H1 (cell line): Measurements from ENCODE around the gene SIRT5. TPM values are rescaled to one million over a fixed set of nuclear protein-coding genes. Genes with fewer than 3 reads are reported as not detected.

Experiments used
- CTCF ChIA-PET: fragments of 300-600 bp; sonication (Branson Sonifier 250); formaldehyde crosslinking; loops from one replicate; lab custom pipeline; 2021; ENCODE audit not compliant: partially characterized antibody; lab: Charles Lee
- POLR2A ChIA-PET: fragments of 300-600 bp; sonication (Branson Sonifier 250); formaldehyde crosslinking; loops from one replicate; lab custom pipeline; 2021; ENCODE audit warnings: inconsistent platforms; ENCODE audit not compliant: partially characterized antibody; lab: Charles Lee
- DNase-seq, 2 experiments: peaks; one replicate each; pipeline versions ENCODE4 v3.0.0 to v3.0.0-alpha.2; 2010 to 2022; ENCODE audit warnings: low spot score in 2 of 2, low read depth in 1 of 2, mixed read lengths in 1 of 2
- FAIRE-seq: peaks from 2 replicates; lab custom pipeline; 2011; peaks lifted over from hg19 to GRCh38; lab: Jason Lieb, UNC
- H2AFZ ChIP-seq: 2 replicates; pipeline ENCODE4 v1.8.1; 2012; ENCODE audit warnings: low read length, inconsistent platforms
- H2AK5ac ChIP-seq: 2 replicates; pipeline ENCODE4 v1.6.1; 2013; ENCODE audit warnings: low read depth, low read length
- H2BK120ac ChIP-seq: replicated peaks from 2 replicates; pipeline ENCODE3; 2013; ENCODE audit warnings: low read depth, low read length, inconsistent platforms
- H2BK12ac ChIP-seq: 2 replicates; pipeline ENCODE4 v1.6.1; 2013; ENCODE audit warnings: low read depth, low read length
- H2BK15ac ChIP-seq: 2 replicates; pipeline ENCODE4 v1.6.1; 2013; ENCODE audit warnings: low read length
- H2BK20ac ChIP-seq: 2 replicates; pipeline ENCODE4 v1.6.1; 2013; ENCODE audit warnings: low read length
- H2BK5ac ChIP-seq: 2 replicates; pipeline ENCODE4 v1.6.1; 2013; ENCODE audit warnings: low read depth, low read length
- H3K14ac ChIP-seq: 2 replicates; pipeline ENCODE4 v1.6.1; 2013; ENCODE audit warnings: inconsistent platforms; ENCODE audit not compliant: insufficient read length
- H3K18ac ChIP-seq: 2 replicates; pipeline ENCODE4 v1.6.1; 2013; ENCODE audit warnings: low read length; ENCODE audit errors: extremely low read depth
- H3K23ac ChIP-seq: 2 replicates; pipeline ENCODE4 v1.6.1; 2013; ENCODE audit warnings: inconsistent platforms; ENCODE audit not compliant: insufficient read length
- H3K23me2 ChIP-seq: 2 replicates; pipeline ENCODE4 v1.6.1; 2013; ENCODE audit warnings: low read depth, low read length
- H3K27ac ChIP-seq: 2 replicates; pipeline ENCODE4 v1.6.1; 2011; ENCODE audit warnings: low read depth, low read length, inconsistent platforms
- H3K27me3 ChIP-seq, 4 experiments: replicated peaks in 1 of 4; 1 replicate in 1 of 4; 2 replicates in 3 of 4; pipeline versions ENCODE4 v1.6.1 to v1.8.1; 2011 to 2013; ENCODE audit warnings: low read length in 3 of 4, mild to moderate bottlenecking in 3 of 4, inconsistent platforms in 2 of 4, mixed read lengths in 2 of 4, moderate library complexity in 1 of 4; ENCODE audit not compliant: control insufficient read depth in 3 of 4, insufficient read depth in 3 of 4; ENCODE audit errors: extremely low read depth in 1 of 4
- H3K36me3 ChIP-seq, 4 experiments: 2 replicates each; pipeline versions ENCODE4 v1.6.1 to v1.8.1; 2011 to 2013; ENCODE audit warnings: mild to moderate bottlenecking in 4 of 4, low read length in 3 of 4, moderate library complexity in 2 of 4, control low read depth in 1 of 4, inconsistent platforms in 1 of 4; ENCODE audit not compliant: insufficient read depth in 4 of 4, control insufficient read depth in 2 of 4
- H3K4ac ChIP-seq: replicated peaks from 2 replicates; pipeline ENCODE3; 2013; ENCODE audit warnings: low read length, low read depth, mixed read lengths, inconsistent platforms; ENCODE audit not compliant: insufficient read length
- H3K4me1 ChIP-seq, 4 experiments: replicated peaks in 1 of 4; 1 replicate in 1 of 4; 2 replicates in 3 of 4; pipeline versions ENCODE4 v1.6.1 to v1.8.1; 2011 to 2013; ENCODE audit warnings: low read length in 3 of 4, inconsistent platforms in 2 of 4, mixed read lengths in 1 of 4; ENCODE audit not compliant: insufficient read depth in 4 of 4, control insufficient read depth in 3 of 4
- H3K4me2 ChIP-seq, 2 experiments: 2 replicates each; pipeline versions ENCODE4 v1.6.1 to v1.8.1; 2011 to 2013; ENCODE audit warnings: low read depth in 2 of 2, low read length in 2 of 2, control low read depth in 1 of 2, inconsistent platforms in 1 of 2, mild to moderate bottlenecking in 1 of 2; ENCODE audit not compliant: insufficient read depth in 1 of 2
- H3K4me3 ChIP-seq, 4 experiments: fragments of 200-600, 300-600 bp in 1 of 4; sonication (generic), shearing (Covaris generic), sonication (Bioruptor Twin) in 1 of 4; 2 replicates each; pipeline versions ENCODE4 v1.5.1 to v1.8.1; 2011 to 2016; ENCODE audit warnings: low read length in 4 of 4, low read depth in 3 of 4, control low read depth in 2 of 4, inconsistent platforms in 2 of 4, mild to moderate bottlenecking in 2 of 4, mixed read lengths in 1 of 4, moderate library complexity in 1 of 4; ENCODE audit not compliant: insufficient read depth in 2 of 4; ENCODE audit errors: extremely low read depth in 1 of 4
- H3K56ac ChIP-seq: replicated peaks from 2 replicates; pipeline ENCODE3; 2013; ENCODE audit warnings: low read depth, mild to moderate bottlenecking, mixed read lengths, low read length, inconsistent platforms; ENCODE audit not compliant: insufficient read length
- H3K79me1 ChIP-seq: 2 replicates; pipeline ENCODE4 v1.6.1; 2013; ENCODE audit warnings: low read depth, low read length, control low read depth
- H3K79me2 ChIP-seq, 2 experiments: 2 replicates each; pipeline versions ENCODE4 v1.6.1 to v1.8.1; 2012 to 2013; ENCODE audit warnings: low read length in 2 of 2, mild to moderate bottlenecking in 2 of 2, inconsistent platforms in 1 of 2; ENCODE audit not compliant: insufficient read depth in 2 of 2, control insufficient read depth in 1 of 2
- H3K9ac ChIP-seq, 4 experiments: replicated peaks in 1 of 4; 1 replicate in 1 of 4; 2 replicates in 3 of 4; pipeline versions ENCODE4 v1.6.1 to v1.8.1; 2011 to 2013; ENCODE audit warnings: low read depth in 3 of 4, low read length in 3 of 4, control low read depth in 2 of 4, mild to moderate bottlenecking in 2 of 4, moderate library complexity in 2 of 4, inconsistent platforms in 1 of 4; ENCODE audit errors: extremely low read depth in 1 of 4
- H3K9me3 ChIP-seq, 2 experiments: 2 replicates each; pipeline versions ENCODE4 v1.6.1 to v1.8.1; 2012 to 2013; ENCODE audit warnings: mild to moderate bottlenecking in 2 of 2, moderate library complexity in 2 of 2, control low read depth in 1 of 2, inconsistent platforms in 1 of 2, low read depth in 1 of 2, low read length in 1 of 2, mixed read lengths in 1 of 2; ENCODE audit not compliant: insufficient read depth in 2 of 2
- H4K20me1 ChIP-seq, 2 experiments: replicated peaks in 1 of 2; 2 replicates each; pipeline versions ENCODE3 to v1.8.1; 2011 to 2013; ENCODE audit warnings: inconsistent platforms in 2 of 2, low read length in 2 of 2, mild to moderate bottlenecking in 1 of 2; ENCODE audit not compliant: insufficient read depth in 2 of 2, control insufficient read depth in 1 of 2
- H4K5ac ChIP-seq: 2 replicates; pipeline ENCODE4 v1.6.1; 2013; ENCODE audit warnings: low read length, low read depth, mixed read lengths, inconsistent platforms; ENCODE audit not compliant: insufficient read length
- H4K8ac ChIP-seq: 2 replicates; pipeline ENCODE4 v1.8.0; 2013; ENCODE audit warnings: mild to moderate bottlenecking, moderate library complexity, low read length, inconsistent platforms; ENCODE audit not compliant: insufficient read depth; ENCODE audit errors: extremely low read depth
- H4K91ac ChIP-seq: replicated peaks from 2 replicates; pipeline ENCODE3; 2013; ENCODE audit warnings: low read length, mixed read lengths, inconsistent platforms; ENCODE audit not compliant: insufficient read length
- ASH2L ChIP-seq: fragments of 200-600, 300-600 bp; sonication (generic); IDR thresholded peaks from one replicate; pipeline ENCODE4 v1.7.1; 2017; ENCODE audit warnings: low read length
- BACH1 ChIP-seq: IDR thresholded peaks from 2 replicates; pipeline ENCODE4 v1.6.1; 2012; ENCODE audit warnings: low read length, improper control_type of control experiment
- CBX8 ChIP-seq: fragments of 300-800, 300-1000 bp; sonication (generic); IDR thresholded peaks from 2 replicates; pipeline ENCODE4 v1.7.1; 2016; ENCODE audit warnings: low read depth, low read length, borderline replicate concordance
- CREB1 ChIP-seq: IDR thresholded peaks from 2 replicates; pipeline ENCODE4 v1.6.1; 2012; ENCODE audit warnings: inconsistent platforms
- EZH2 ChIP-seq: fragments of 200-600 bp; sonication (generic); IDR thresholded peaks from 2 replicates; pipeline ENCODE4 v1.7.1; 2012; ENCODE audit warnings: low read depth, mild to moderate bottlenecking, moderate library complexity, low read length, inconsistent platforms; ENCODE audit not compliant: severe bottlenecking
- KDM4A ChIP-seq: IDR thresholded peaks from one replicate; pipeline ENCODE4 v1.7.1; 2012; ENCODE audit warnings: low read depth, mild to moderate bottlenecking, moderate library complexity, low read length, inconsistent platforms; ENCODE audit not compliant: severe bottlenecking
- KDM5A ChIP-seq: fragments of 200-600 bp; IDR thresholded peaks from 2 replicates; pipeline ENCODE4 v1.7.1; 2012; ENCODE audit warnings: mild to moderate bottlenecking, low read length, inconsistent platforms, mixed read lengths
- RAD21 ChIP-seq, 2 experiments: IDR thresholded peaks in 1 of 2; conservative IDR thresholded peaks in 1 of 2; 2 replicates each; pipeline ENCODE4 v1.6.1; 2011; ENCODE audit warnings: low read depth in 2 of 2, low read length in 2 of 2, improper control_type of control experiment in 1 of 2, inconsistent platforms in 1 of 2, mild to moderate bottlenecking in 1 of 2, moderate library complexity in 1 of 2
- SAP30 ChIP-seq: fragments of 300-600 bp; sonication (generic); IDR thresholded peaks from 2 replicates; pipeline ENCODE4 v1.7.1; 2012; ENCODE audit warnings: low read length, moderate library complexity, mild to moderate bottlenecking, inconsistent platforms; ENCODE audit not compliant: insufficient read depth, insufficient replicate concordance
- TAF7 ChIP-seq: optimal IDR thresholded peaks from 2 replicates; pipeline ENCODE3; 2011; ENCODE audit warnings: low read depth, mild to moderate bottlenecking, inconsistent platforms, low read length, moderate library complexity, borderline replicate concordance
- YY1 ChIP-seq: IDR thresholded peaks from 2 replicates; pipeline ENCODE4 v1.6.1; 2011; ENCODE audit warnings: low read depth, mild to moderate bottlenecking, low read length
- WGBS, 2 experiments: shearing (Covaris generic) in 1 of 2; methylation state at CpG; one replicate each; pipeline versions ENCODE4 v1.1.6 to v1.1.7; 2013 to 2015; ENCODE audit warnings: low lambda C conversion rate in 2 of 2, mixed read lengths in 2 of 2, inconsistent platforms in 1 of 2, low coverage in 1 of 2, missing lambda C conversion rate in 1 of 2; ENCODE audit not compliant: insufficient replicate concordance in 2 of 2, insufficient coverage in 1 of 2, insufficient read length in 1 of 2; ENCODE audit errors: extremely low coverage in 1 of 2, missing lambda C conversion rate in 1 of 2; 5-methylcytosine and 5-hydroxymethylcytosine counted together
- polyA plus RNA-seq, 7 experiments: library from polyadenylated mRNA; depleted of rRNA in 3 of 7; stranded (reverse) in 5 of 7; unstranded in 2 of 7; fragments of >200 nt in 5 of 7; fragments of 200-250 nt in 2 of 7; gene quantifications; 1 replicate in 5 of 7; 2 replicates in 1 of 7; 4 replicates in 1 of 7; pipeline versions ENCODE4 v1.2.1 to v1.2.3, GENCODE V29; 2011 to 2013; ENCODE audit warnings: missing spikeins in 2 of 7, mixed read lengths in 2 of 7
- total RNA-seq: library from RNA; stranded (reverse); fragmentation: NEBNext Ultra II Directional; extraction: Animal tissue kit (Norgen Biotek cat#: 25700); gene quantifications from 2 replicates; pipeline ENCODE4 v1.2.1, GENCODE V29; 2021
- TF ChIP-seq, protein P1 (sequence below): IDR thresholded peaks from 2 replicates; pipeline ENCODE4 v1.6.1; 2012; ENCODE audit warnings: inconsistent platforms
- TF ChIP-seq, protein P2 (sequence below): IDR thresholded peaks from 2 replicates; pipeline ENCODE4 v1.6.1; 2012; ENCODE audit warnings: inconsistent platforms

SIRT5 gene
- total and polyA plus RNA-seq, 2 of the 8 experiments (the other 6 are each of a cell fraction or from before 2014, with no cell fraction given), result 7.4 to 14.7 TPM

DNA sequence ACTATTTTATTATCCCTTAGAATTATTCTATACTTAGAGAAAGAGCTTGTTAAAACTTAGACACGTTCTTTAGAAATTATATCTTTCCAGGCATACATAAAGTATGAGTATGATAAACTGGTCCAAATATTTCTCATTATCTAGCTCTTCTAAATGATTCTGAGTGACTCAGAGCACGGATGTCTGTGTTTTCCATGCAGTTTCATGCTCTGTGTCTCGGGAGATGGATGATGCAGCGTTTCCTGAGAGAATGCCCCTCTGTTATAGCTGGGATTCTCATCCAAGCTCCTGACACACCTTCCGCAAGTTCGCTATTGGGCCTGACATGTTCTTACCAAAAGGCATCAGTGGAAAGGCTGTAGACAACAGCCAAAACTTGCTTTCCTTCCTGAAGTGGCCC, 19.3 kb downstream of the SIRT5 start:
- Histone ChIP-seq H3K27me3 (no peaks in the 10 kb centered on the region), H3K79me2 (no peaks in the 10 kb centered on the region), H4K8ac (no peak overlapping the region), H2AFZ (no peak overlapping the region), H2BK20ac (no peak overlapping the region), H3K23ac (no peak overlapping the region), H2BK120ac (no peak overlapping the region), H3K18ac (no peak overlapping the region), H3K4me1 (no peaks in the 10 kb centered on the region; a peak in 2 of 7 replicates), H3K23me2 (peaks cover 6% of the 10 kb centered on the region; the same call in 1 of the 2 replicates), H3K27ac (no peak overlapping the region), H3K79me1 (0 out of 2 replicates have a peak, but pooled peaks cover 3% of the 10 kb centered on the region), H3K56ac (no peak overlapping the region), H2BK5ac (no peak overlapping the region), H2BK12ac (no peak overlapping the region), H3K36me3 (peaks cover 0 to 24% (median 2%) of the 10 kb centered on the region in 4 experiments; a peak in 3 of 8 replicates), H2AK5ac (no peak overlapping the region), H3K9ac (no peak overlapping the region), H2BK15ac (no peak overlapping the region), H3K4me3 (no peak overlapping the region), H3K9me3 (no peaks in the 10 kb centered on the region), H4K91ac (no peak overlapping the region), H3K14ac (no peak overlapping the region), H3K4ac (no peak overlapping the region), H4K5ac (no peak overlapping the region), H3K4me2 (no peak overlapping the region), H4K20me1 (peaks cover 0 to 7% of the 10 kb centered on the region in 2 experiments)
- DNase-seq (no peak), FAIRE-seq (no peak)
- CTCF ChIA-PET, result interaction anchor here (0.5 to 2.7 kb wide), 4 partner anchors 18 to 271 kb away, joined by 3 to 13 read pairs (median 4); partner anchors contain the start of gene SIRT5
- POLR2A ChIA-PET, result interaction anchor here (2.4 to 3.1 kb wide), 3 partner anchors 11 to 22 kb away, joined by 7 to 13 read pairs (median 10); partner anchors contain the start of genes NOL7 and SIRT5
- WGBS, 2 experiments, result 89% methylated on average over 6 of the region's 6 CpGs; no CpG with 5 or more reads in 1 of the 2 experiments
- TF ChIP-seq, protein P1, sequence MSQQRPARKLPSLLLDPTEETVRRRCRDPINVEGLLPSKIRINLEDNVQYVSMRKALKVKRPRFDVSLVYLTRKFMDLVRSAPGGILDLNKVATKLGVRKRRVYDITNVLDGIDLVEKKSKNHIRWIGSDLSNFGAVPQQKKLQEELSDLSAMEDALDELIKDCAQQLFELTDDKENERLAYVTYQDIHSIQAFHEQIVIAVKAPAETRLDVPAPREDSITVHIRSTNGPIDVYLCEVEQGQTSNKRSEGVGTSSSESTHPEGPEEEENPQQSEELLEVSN, result no peak
- no peak for TF ChIP-seq CBX8
- TF ChIP-seq ASH2L, result no peak
- TF ChIP-seq EZH2, result no peak
- TF ChIP-seq BACH1, result no peak
- TF ChIP-seq, protein P2, sequence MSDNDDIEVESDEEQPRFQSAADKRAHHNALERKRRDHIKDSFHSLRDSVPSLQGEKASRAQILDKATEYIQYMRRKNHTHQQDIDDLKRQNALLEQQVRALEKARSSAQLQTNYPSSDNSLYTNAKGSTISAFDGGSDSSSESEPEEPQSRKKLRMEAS, result no peak
- TF ChIP-seq CREB1, result no peak
- TF ChIP-seq KDM5A, result no peak
- TF ChIP-seq SAP30, result no peak
- TF ChIP-seq YY1, result no peak
- no peak for TF ChIP-seq TAF7
- TF ChIP-seq KDM4A, result no peak
- TF ChIP-seq RAD21 (IDR thresholded peaks at IDR 0.05 in 1 of 2, conservative IDR thresholded peaks at IDR 0.05 in 1 of 2; ENCODE audit: low read depth in 2 of 2, low read length in 2 of 2), result no peak
